GM21723 (cell line): ENCODE data around the gene ANTXR1.

ENCODE experiments used
- ATAC-seq: cut with Tn5 transposase; IDR thresholded peaks from one replicate; pipeline ENCODE4 v1.9.1; 2021; ENCODE audit warnings: mild to moderate bottlenecking, moderate library complexity; ENCODE audit not compliant: unreplicated experiment

Gene ANTXR1

DNA sequence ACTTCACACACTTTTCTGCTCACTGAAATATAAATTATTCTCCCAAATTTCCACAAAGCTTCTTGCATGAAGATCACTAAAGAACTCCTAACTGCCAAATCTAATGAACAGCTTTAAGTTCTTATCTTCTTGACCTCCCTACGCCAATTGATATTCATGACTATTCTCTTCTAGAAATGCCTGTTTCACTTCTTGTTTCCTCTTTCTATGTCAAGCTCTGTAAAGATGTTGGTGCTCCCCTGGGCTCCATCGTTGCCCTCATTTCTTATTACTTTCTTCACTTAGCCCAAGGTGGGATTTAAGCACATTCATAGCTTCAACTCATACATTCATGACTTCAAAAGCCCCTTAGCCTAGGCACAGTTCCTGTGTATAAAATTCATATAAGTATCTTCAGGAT is 9.2 kb upstream of the ANTXR1 start:
- no peak for ATAC-seq

DNA sequence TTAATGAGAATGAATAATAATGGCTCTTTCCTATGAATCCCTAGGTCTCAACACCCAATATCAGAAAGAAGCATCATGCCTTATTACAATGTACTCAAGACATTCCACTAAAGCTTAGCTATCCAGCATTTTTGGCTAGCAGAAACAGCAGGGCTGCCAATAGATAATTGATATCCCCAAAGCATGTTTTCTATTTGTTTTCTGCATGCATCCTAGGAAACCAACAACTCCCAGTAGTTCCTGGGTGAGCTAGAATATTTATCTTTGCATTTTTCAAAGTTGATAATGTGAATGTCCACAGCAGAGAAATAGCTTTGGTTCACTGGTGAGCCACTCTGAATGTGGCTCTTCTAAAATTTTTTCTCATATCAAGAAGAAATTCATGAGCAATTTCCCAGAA is 5.8 kb upstream of the ANTXR1 start:
- no peak for ATAC-seq

DNA sequence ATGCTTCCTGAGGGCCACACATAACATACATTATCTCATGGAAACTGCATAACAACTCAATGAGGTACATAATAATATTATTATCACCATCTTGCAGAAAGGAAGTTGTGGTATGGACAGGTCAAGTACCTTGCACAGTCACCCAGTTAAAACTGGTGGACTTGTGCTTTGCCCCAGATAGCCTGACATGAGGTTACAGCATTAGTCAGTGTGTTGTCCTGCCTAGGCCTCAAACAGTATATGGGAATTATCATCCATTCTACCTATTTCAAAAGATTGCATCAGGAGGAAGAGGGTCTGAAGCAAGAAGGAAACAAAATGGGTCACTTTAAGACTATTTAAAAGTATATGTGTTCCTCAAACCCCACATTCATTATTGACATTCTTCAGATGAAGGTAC is 5.4 kb upstream of the ANTXR1 start:
- no peak for ATAC-seq

DNA sequence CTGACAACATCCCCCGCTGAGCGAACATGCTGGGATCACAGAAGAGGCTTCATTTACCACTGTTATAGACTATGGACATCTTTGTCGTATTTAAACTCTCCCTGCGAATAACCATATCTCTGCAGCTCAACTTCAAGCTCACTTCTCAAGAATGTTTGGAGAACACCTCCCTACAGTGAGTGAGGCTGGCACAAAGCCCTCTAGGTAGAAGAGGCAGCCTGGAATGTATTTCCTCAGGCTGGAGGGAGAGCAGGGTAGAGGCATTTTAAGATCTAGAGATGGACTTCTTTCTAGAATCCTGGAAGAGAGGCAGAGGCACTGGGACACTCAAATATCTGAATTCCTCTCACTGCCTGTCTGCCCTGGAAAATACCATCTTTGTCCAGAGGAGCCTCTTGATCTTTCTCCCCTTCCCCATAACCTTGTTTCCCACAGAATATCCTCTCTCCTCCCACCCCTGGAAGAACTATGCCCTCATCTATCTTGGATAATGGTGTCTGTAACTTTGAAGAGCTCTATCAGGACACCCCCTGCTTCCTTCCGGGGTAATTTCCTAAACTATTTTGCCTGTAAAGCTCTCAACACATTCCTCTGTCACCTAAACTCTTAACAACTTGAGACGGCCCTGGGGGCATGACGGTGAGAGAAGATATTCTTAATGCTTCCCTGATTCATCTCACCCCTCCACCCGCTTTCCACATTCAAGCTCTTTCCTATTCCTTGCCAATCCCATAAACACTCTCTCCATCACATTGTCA is 2.4 kb upstream of the ANTXR1 start:
- ATAC-seq = no peak

DNA sequence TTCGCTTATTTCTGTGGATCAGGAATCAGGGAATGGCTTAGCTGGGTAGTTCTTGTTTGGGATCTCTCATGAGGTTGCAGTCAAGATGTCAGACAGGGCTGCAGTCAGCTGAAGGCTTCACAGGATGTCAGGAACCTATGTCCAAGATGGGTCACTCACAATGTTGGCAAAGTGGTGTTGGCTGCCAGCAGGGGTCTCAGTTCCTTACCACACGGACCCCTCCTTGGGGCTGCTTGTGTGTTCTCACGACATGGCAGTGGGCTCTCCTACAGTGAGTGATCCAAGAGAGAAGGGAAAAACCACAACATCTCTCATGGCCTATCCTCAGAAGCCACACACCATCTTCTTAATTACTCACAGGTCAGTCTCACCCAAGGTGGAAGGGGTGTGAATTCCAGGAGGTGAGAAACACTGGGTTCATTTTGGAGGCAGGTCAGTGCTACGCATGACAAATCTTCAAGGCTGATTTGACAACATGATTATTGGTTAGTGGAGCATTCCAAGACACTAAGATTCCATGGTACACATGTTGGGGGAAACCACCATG is 1.3 kb upstream of the ANTXR1 start:
- ATAC-seq = no peak

DNA sequence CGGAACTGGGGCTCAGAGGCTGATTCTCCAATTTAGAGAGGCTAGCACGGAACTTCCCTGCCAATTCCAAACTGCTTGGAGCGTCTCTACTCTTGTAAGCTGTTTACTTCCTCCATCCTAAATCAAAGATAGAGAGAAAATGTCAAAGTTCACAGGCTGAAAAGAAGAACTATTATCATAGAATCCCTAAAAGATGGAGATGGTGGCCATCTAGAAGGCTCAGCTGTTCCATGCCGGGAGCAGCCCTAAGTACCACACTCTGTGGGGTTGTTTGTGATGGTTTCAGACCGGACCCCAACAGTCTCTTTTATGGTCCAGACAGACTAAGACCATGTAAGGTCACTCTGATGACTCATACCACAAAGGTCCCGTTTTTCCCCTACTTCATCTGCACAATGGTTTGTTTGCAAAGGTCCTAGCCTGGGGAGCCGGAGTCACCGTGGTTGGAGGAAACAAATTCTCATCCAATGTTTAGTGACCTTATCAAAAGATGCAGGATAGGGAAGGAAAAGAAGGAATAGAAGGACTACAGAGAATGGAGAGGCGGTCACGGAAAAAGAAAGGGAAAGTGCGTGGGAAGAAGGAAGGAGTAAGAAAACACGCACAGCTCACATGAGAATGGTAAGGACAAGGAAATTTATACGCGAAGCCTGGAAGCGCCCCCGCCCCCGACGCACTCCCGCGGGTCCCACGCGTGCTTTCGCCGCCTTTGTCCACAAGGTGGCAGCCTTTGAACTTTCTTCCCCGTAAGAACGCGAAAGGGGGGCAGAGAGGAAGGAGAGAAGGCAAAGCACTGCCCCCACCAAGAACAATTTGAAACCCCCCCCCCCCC is 453 bp upstream of the ANTXR1 start:
- no peak for ATAC-seq

DNA sequence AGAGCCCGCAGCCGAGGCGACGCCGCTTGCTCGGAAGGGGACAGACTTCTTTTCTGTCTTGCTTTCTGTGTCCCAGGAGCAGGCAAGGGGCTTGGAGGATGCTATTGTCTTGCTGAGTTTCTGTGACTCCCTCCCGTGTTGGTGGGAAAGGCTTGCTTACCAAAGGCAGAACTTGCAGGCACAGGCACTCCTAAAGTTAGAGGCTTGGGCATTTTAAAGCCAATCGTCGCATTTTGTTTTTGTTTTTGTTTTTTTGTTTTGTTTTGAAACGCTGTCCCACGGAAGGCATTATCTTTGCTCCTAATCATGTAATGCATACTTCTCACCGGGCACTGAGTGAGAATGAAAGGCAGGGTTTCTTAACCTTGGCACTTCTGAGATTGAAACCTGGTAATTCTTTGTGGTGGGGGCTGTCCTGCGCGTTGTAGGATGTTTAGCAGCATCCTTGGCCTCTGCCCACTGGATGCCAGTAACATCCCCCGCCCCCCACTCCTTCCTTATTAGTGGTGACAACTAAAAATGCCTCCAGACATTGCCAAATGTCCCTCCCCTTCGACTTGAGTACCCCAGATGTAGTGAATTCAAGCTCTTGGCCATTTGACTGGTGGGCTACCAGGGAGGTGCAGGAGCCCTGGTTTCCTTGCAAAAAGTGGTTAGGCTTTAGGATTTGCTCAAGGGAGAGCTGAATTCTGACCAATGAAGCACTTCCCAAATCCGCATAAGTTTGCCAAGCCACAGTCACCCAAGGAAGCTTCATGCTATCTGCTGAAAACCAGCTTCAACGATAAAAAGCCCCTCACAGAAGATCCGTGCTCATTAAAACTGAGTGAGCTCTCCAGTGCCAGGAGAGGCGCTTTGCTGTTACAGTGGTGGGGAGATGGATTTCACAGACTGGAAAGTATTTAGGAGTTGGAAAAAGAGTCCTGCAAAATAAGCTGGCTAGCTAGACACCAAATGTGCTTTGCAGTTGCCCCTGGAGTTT is 1.2 kb downstream of the ANTXR1 start:
- no peak for ATAC-seq

DNA sequence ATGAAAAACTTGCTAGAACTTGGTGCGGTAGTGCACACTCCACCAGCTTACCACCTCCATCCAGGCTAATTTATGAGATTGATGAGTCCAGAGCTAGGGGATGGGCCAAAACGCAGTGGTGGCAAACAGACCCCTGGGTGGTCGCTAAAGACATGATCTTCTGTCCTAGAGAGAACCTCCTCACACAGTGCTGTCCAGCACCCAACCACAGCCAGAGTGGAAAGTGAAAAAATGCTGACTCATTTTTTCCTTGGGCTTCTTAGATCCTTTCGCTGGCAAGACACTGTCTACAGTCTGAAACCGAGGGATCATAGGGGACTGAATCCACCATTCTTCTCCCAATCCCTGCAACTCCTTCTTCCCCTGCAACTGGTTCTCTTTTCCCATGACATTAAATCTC is 4.1 kb downstream of the ANTXR1 start:
- ATAC-seq = no peak

DNA sequence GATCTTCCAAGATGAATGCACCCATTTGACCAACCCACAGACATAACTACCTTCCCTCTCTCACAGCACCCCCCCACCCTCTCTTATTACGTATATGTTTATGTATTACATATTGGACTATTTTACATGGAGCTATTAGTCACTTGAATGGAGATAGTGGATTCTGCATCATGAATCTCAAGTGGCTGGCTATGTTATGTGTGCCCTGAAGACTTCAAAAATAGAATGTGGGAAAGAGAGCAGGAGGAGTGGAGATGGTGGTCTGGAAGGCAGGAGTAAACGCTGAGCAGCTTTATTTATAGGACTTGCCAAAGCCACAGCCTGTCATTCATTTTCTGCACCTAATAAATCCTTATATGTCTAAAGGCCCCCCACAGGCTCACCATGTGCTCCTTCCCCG is 4.9 kb downstream of the ANTXR1 start:
- ATAC-seq = no peak

DNA sequence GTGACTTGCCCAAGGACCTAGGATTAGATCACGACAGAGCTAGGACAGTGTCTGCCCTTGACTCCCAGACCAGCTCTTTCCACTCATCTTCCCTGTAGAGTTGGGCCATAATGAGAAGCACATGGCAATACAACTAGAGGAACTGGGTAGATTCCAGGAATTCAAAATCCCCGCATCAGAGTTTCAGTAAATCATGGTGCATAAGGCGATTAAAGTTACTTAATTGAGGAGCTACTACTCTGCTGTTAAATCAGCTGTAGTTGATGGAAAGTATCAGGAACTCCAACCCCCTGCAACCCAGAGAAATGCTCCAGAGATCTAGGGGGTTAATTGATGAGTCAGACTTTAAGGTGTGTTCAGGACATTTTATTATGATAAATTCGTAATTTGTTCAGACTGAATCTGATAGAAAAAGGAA is 5.7 kb downstream of the ANTXR1 start:
- ATAC-seq = no peak

DNA sequence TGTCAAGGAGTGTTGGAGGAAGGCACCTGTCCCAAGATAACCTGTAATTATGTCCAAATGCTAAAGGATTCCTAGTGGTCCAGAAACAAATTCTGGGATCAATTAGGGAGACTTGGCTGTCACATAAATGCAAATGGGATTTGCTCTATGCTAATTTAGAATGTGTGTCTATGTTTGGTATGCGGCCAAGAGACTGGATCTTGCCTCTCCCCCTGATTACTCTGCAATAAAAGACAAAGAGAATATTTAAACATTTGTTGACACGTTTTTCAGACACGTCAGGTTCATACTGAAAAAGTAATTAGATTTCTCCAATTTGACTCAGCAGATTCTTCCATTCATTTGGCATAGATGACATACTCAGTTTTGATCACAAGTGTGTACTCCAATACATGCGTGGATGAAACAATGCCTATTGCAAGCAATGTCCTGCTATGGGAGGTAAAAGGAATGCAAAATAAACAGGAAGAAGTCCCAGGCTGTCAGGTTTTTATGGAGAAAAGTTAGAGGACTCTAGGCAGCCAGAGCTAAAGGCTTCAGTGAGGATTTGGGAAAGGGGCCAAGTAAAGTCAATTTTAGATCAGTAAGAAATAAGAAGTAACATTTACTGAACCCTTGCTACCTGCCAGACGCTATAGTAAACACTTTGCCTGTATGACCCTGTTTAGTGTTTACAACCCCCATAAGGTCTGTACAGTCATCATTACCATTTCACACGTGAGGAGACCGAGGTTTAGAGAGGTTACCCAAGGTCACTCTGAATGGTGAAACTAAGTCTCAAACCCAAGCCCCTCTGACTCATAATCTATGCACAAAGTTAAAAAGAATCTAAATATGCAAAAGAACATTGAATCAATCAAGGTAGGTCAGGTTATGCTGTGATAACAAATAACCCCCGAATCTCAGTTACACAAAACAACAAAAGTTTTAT is 7.8 kb downstream of the ANTXR1 start:
- ATAC-seq = no peak

DNA sequence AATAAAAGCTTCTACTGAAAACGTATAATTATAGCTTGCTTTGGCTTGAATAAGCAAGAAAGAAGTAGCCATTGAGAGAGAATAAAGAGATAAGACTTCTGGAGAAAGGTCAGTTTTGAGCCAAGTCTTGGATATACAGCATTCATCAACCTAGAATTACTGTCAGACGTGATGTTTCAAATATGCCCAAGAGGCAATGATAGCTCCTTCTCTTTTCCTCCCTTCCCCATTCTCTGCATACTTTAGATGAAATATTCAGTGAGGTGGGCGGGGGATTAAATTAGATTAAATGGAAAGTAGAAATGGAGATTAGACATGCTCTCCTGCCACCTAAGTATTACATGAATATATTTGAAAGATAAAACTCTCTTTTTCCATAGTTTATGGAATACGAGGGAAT is 8.7 kb downstream of the ANTXR1 start:
- ATAC-seq = no peak

DNA sequence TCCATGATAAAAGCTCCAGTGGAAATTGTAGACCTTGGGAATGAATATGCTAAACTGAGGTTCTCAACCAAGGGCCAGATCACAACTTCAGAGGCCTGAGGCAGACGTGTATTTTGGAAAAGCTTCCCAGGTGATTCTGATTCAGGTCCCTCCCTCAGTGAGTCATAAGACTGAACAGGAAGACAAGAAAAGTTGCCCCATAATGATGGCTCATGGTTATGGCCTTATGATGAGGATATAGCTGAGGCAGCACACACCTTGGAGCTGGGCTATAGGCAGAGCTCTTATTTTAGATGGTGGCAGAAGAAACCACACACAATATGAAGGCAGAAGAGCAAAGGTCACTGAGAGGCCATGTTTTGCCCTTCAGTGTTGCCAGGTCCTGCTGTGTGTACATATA is 9.6 kb downstream of the ANTXR1 start:
- ATAC-seq = no peak

DNA sequence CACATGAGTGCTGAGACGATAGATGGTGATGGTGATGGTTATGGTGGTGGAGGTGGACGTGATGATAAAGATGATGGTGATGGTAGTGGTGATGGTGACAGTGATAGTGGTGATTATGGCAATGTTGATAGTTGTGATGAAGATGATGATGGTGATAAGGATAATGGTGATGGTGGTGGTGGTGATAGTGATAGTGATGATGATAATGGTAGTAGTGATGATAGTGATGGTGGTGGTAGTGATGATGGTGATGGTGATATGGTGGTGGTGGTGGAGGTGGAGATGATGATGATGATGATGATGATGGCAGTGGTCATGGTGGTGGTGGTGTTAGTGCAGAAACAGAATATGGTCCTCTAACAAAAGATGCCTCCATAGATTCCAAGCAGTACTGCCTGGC is 10.3 kb downstream of the ANTXR1 start:
- ATAC-seq = no peak

DNA sequence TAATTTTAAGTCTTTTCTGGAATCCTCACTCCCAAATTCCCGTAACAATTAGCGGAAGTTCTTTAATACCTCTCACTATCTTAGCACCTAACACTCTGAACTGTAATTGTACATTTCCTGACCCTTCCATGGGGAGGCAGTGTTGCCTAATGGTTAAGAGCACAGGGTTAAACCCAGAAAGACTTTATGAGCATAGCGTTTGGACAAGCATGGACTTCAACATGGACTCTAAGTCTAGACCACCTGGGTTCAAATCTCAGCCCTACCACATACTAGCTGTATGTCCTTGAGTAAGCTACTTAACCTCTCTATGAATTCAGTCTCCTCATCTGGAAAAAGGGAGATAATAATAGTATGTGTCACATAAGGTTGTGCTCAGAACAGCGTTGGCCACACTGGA is 13.0 kb downstream of the ANTXR1 start:
- peak; percentile 63 for ATAC-seq

DNA sequence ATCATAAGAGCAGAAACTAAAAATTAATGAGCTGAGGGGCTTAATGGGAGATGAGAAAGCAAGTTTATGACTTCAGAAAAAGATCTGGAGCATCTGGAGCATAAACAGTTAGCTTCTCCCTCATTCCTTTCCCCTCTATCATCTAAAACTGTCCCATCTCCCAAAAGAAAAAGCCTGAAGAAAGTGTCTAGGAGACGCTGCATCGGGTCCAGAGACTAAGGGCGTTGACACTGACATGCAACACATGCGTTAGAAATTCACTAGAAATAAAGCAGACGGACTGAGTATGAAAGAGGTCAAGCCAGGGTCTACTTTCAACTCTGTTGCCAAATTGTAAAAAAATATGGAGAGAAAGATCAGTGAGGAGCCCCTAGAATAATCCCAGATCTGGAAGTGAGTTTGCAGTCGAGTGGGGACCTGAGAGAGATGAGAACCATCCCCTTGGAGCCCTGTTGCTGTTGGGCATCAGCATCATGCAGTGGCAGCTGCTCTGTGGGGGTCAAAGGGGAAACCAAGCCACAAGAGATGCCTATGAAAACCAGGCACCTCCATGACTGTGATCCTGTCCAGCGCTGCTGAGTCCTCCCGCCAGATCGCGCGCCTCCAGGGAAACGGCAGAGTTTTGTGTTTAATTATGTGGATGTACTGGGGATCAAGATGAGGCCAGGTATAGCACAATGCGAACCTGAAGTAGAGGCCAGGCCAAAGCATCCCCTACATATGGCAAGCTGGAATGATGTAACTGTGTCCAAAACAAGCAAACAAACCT is 13.9 kb downstream of the ANTXR1 start:
- no peak for ATAC-seq

DNA sequence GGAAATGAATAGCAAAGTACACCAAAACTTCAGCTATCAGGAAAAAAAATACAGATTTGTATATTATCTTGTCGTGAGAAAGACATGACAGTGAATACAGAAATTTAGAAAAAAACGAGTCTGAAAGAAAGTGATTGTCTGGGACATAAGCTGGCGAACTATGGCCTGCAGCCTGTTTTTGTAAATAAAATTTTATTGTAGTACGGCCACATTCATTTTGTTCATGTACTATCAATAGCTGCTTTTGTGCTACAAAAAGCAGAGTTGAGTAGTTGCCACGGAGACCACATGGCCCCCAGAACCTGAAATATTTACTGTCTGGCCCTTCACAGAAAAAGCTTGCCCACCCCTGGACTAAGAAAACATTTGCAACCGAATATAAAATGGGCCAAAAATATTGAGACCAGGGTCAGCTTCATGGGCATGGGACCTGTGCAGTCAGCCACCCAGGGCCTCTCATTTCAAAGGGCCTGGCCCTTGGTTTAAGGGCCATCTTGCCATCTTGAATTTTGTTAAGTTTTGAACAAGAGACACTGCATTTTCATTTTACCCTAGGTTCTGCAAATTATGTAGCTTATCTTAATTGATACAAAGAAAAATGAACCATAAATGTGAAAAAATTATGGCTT is 17.9 kb downstream of the ANTXR1 start:
- no peak for ATAC-seq

DNA sequence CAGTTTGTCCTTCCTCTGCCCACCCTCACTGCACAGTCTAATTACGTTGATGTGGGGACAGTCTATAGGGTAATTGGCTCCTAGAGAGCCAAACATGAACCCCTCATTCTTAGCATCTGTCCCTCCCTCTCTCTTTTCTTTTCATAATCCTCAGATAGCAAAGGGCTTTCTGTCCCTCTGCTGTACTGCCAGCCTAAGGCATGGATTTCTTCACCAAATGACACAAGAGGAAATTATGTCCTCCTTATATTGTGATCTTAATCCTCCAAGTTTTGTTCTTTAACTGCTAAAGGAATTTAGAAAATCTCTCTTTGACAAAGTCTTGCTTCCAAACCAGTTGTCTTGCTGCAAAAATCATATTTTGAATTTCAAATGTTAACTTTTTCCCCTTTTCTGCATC is 18.5 kb downstream of the ANTXR1 start:
- ATAC-seq = no peak

DNA sequence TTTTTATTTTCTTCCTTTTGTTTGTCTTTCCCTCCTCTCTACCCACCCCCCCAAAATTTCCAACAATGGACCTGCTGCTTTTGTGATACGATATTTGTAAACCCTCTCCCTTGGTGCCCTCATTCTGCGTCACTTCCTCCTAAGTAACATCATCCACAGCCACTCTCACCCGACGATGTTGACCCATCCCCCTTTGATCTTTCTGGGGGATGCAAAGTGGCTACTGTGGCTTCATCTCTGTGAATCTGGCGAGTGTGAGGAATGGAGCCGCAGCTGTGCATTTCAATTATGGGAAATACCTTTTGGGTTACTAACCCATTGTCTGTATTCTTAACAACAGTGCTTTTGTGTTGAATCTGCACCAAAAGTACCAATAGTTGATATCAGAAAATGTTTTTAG is 19.4 kb downstream of the ANTXR1 start:
- ATAC-seq = no peak
